Measurements from ENCODE around the gene KCNIP4.

- no peak for TF ChIP-seq CTCF (IDR thresholded peaks at IDR 0.05 in 8 of 11, conservative IDR thresholded peaks at IDR 0.05 in 3 of 11)
- no peak for TF ChIP-seq POLR2A (IDR thresholded peaks at IDR 0.05)
- no peak for TF ChIP-seq POLR2AphosphoS5 (IDR thresholded peaks at IDR 0.05)
Observed at GRCh38 chr4:21061902-21062301, 886.7 kb downstream of the KCNIP4 start.
